ENCODE results near the gene IGFBPL1. TPM values are rescaled to one million over a fixed set of nuclear protein-coding genes. Genes with fewer than 3 reads are reported as not detected.
A peak's percentile ranks its signal among the peaks of the same experiment; 100 is the strongest.
"Not testable (repeated sequence)": the region's sequence is repeated elsewhere in the genome, so short reads cannot be mapped to it uniquely, and the experiment has no call there.

Gene IGFBPL1, protein sequence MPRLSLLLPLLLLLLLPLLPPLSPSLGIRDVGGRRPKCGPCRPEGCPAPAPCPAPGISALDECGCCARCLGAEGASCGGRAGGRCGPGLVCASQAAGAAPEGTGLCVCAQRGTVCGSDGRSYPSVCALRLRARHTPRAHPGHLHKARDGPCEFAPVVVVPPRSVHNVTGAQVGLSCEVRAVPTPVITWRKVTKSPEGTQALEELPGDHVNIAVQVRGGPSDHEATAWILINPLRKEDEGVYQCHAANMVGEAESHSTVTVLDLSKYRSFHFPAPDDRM
- not detected for polyA plus RNA-seq (2013)

DNA sequence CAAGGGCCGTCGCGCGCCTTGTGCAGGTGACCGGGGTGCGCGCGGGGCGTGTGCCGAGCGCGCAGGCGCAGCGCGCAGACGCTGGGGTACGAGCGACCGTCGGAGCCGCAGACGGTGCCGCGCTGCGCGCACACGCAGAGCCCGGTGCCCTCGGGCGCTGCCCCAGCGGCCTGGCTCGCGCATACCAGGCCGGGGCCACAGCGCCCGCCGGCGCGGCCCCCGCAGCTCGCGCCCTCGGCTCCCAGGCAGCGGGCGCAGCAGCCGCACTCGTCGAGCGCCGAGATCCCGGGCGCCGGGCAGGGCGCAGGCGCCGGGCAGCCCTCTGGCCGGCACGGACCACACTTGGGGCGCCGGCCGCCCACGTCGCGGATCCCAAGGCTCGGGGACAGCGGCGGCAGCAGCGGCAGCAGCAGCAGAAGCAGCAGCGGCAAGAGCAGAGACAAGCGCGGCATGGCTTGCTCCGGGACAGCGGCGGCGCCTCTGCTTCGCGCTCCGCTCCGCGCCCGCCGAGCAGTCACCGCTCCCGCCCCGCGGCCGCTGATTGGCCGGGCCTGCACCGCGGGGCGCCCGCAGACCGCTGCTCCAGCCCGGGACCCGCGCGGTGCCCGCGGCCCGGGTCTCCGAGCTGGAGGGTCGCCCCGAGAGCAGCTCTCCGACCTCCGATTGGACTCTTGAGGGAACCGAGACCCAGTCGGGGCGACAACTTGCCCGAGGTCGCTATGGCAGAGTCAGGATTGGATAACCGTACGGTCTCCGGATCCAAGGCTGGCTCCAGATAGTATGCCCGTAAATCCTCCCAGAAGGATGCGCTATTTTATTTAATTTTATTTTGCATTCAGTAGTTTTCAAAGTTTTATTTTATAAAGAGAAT is at the start of gene IGFBPL1:
Gene IGFBPL1, minus strand, starts transcription at position 482 of the 871 bp plus-strand sequence. Its CDS starts 30 bp downstream, at position 452.
- 2% methylated on average over 65 of the region's 115 CpGs for WGBS (ENCODE audit: insufficient coverage)
- CTCF ChIA-PET, result interaction anchor here (1.3 kb wide), 1 partner anchor 14 kb away, joined by 3 read pairs; no protein-coding TSS in a partner anchor

DNA sequence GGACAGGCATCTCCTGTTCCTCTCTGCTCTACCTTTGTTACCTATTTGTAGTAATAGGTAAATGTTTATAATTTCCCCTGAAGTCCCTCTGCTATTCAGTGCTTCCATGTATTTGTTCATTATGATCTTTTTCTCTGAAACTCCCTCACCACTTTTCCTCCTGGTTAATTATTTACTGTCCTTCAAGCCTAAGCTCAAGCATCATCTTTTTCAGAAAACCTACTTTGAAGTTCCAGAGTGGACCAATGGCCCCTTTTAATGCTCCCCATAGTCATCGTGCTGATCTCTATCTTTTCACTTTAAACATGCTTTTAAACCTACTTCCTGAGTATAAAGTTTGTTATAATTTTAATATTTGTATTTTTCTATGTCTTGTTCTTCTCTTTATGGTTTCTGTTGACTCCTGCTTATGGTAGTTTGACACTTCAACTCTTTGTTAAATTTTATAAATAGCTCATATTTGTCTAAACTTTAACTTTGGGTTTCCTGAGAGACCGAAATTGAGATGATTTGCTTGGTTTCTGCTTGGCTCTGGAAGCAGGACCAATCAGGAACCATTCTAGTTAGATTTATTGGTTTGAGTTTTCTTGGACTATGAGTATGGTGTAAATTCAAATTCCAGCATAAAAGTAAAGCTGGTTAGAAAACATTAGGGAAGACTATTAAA is 48.5 kb upstream of the IGFBPL1 start:
- H3K27me3 ChIP-seq (replicated peaks in 2 of 5; ENCODE audit: control insufficient read depth in 4 of 5, insufficient read depth in 5 of 5, low read length in 4 of 5); DNase-seq; H3K27ac ChIP-seq (ENCODE audit: insufficient read depth in 1 of 2, low read depth in 1 of 2, low read length in 2 of 2, poor library complexity in 1 of 2, severe bottlenecking in 2 of 2); H3K9me3 ChIP-seq (ENCODE audit: control extremely low read depth in 1 of 5, control insufficient read depth in 4 of 5, insufficient read depth in 2 of 5, low read depth in 1 of 5, low read length in 4 of 5); H3K36me3 ChIP-seq (ENCODE audit: control insufficient read depth in 4 of 4, insufficient read depth in 4 of 4, low read length in 3 of 4); CTCF ChIA-PET; H3K4me3 ChIP-seq (ENCODE audit: control insufficient read depth in 1 of 7, extremely low read depth in 1 of 7, insufficient read depth in 4 of 7, low read depth in 2 of 7, low read length in 6 of 7); H3K4me1 ChIP-seq (ENCODE audit: control extremely low read depth in 1 of 4, control insufficient read depth in 4 of 4, insufficient read depth in 4 of 4, low read length in 3 of 4): not testable (repeated sequence)
- no CpG with 5 or more reads among the region's 2 CpGs for WGBS (ENCODE audit: insufficient coverage)
- POLR2A ChIA-PET, result interaction anchor here (0.6 kb wide), 1 partner anchor 742 kb away, joined by 3 read pairs; no protein-coding TSS in a partner anchor

More for the DNA sequence above, at the start of gene IGFBPL1:
- peaks cover 19 to 44% (median 22%) of the 10 kb centered on the region in 5 experiments for H3K27me3 ChIP-seq (replicated peaks in 2 of 5; ENCODE audit: control insufficient read depth in 4 of 5, insufficient read depth in 5 of 5, low read length in 4 of 5)
- no peaks in the 10 kb centered on the region for H3K36me3 ChIP-seq (ENCODE audit: control insufficient read depth in 4 of 4, insufficient read depth in 4 of 4, low read length in 3 of 4)
- H3K9me3 ChIP-seq (ENCODE audit: control extremely low read depth in 1 of 5, control insufficient read depth in 4 of 5, insufficient read depth in 2 of 5, low read depth in 1 of 5, low read length in 4 of 5), result no peaks in the 10 kb centered on the region
- DNase-seq, result peak; percentile 29 to 60 (median 51)
- POLR2A ChIA-PET, result no interaction called here
- no peak within 1 kb of the TSS for H3K27ac ChIP-seq (ENCODE audit: insufficient read depth in 1 of 2, low read depth in 1 of 2, low read length in 2 of 2, poor library complexity in 1 of 2, severe bottlenecking in 2 of 2)
- peak within 1 kb of the TSS; percentile 10 to 67 (median 44) for H3K4me3 ChIP-seq (ENCODE audit: control insufficient read depth in 1 of 7, extremely low read depth in 1 of 7, insufficient read depth in 4 of 7, low read depth in 2 of 7, low read length in 6 of 7)
- H3K4me1 ChIP-seq (ENCODE audit: control extremely low read depth in 1 of 4, control insufficient read depth in 4 of 4, insufficient read depth in 4 of 4, low read length in 3 of 4), result peaks cover 0 to 12% (median 11%) of the 10 kb centered on the region in 4 experiments

DNA sequence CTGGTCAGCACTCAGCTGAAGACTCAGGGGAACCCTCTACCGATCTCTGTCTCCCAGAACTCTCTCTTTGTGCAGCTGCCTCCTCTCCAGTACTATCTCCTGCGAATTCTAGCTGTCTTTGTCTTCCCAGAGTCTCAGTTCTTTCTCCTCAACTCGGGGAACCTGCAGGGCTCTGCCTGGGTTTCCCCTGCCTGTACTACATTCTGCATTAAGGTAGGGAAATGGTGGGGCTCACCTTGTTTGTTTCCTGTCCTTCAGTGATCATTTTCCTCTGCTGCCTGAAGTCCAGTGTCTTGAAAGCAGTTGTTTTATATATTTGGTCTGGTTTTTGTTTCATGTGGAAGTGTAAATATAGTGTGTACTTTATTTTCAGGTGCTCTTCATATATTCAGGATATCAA is 43.1 kb upstream of the IGFBPL1 start:
- 90% methylated on average over 2 of the region's 3 CpGs for WGBS (ENCODE audit: insufficient coverage)
- Histone ChIP-seq H3K27me3 (replicated peaks in 2 of 5; ENCODE audit: control insufficient read depth in 4 of 5, insufficient read depth in 5 of 5, low read length in 4 of 5) (no peaks in the 10 kb centered on the region), H3K27ac (ENCODE audit: insufficient read depth in 1 of 2, low read depth in 1 of 2, low read length in 2 of 2, poor library complexity in 1 of 2, severe bottlenecking in 2 of 2) (no peak overlapping the region), H3K36me3 (ENCODE audit: control insufficient read depth in 4 of 4, insufficient read depth in 4 of 4, low read length in 3 of 4) (peaks cover 0 to 4% (median 0%) of the 10 kb centered on the region in 4 experiments), H3K9me3 (ENCODE audit: control extremely low read depth in 1 of 5, control insufficient read depth in 4 of 5, insufficient read depth in 2 of 5, low read depth in 1 of 5, low read length in 4 of 5) (peaks cover 0 to 5% (median under 1%) of the 10 kb centered on the region in 5 experiments), H3K4me1 (ENCODE audit: control extremely low read depth in 1 of 4, control insufficient read depth in 4 of 4, insufficient read depth in 4 of 4, low read length in 3 of 4) (no peaks in the 10 kb centered on the region), H3K4me3 (ENCODE audit: control insufficient read depth in 1 of 7, extremely low read depth in 1 of 7, insufficient read depth in 4 of 7, low read depth in 2 of 7, low read length in 6 of 7) (no peak overlapping the region)
- no peak for DNase-seq
- ChIA-PET POLR2A (no interaction called here), CTCF (no interaction called here)

DNA sequence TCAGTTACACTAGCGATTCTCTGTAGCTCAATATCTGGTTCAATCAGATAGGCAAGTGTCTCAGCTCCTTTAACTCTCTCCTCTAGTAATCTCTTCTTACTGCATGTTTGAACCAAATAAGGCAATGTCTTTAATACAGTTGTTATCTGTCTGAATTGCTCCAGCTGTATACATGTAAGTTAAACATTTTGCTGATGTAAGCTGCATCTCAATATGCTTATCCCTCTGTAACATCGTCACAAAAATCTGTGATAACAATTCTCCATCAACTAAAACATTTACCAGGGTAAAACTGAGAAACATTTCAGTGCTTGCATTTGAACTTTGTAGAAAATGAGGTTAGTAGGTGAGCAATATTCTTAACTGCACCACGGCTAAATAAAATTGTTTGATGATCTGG is 29.6 kb upstream of the IGFBPL1 start:
- WGBS (ENCODE audit: insufficient coverage), result 100% methylated on average over 1 of the region's 3 CpGs
- H3K27ac ChIP-seq (ENCODE audit: insufficient read depth in 1 of 2, low read depth in 1 of 2, low read length in 2 of 2, poor library complexity in 1 of 2, severe bottlenecking in 2 of 2), result no peak overlapping the region
- ChIA-PET POLR2A (no interaction called here), CTCF (interaction anchor here (0.7 to 1.0 kb wide), 2 partner anchors 18 to 41 kb away, joined by 3 read pairs; no protein-coding TSS in a partner anchor)
- DNase-seq, result no peak
- peaks cover 0 to 22% (median 2%) of the 10 kb centered on the region in 5 experiments for H3K9me3 ChIP-seq (ENCODE audit: control extremely low read depth in 1 of 5, control insufficient read depth in 4 of 5, insufficient read depth in 2 of 5, low read depth in 1 of 5, low read length in 4 of 5)
- H3K4me1 ChIP-seq (ENCODE audit: control extremely low read depth in 1 of 4, control insufficient read depth in 4 of 4, insufficient read depth in 4 of 4, low read length in 3 of 4), result no peaks in the 10 kb centered on the region
- H3K27me3 ChIP-seq (replicated peaks in 2 of 5; ENCODE audit: control insufficient read depth in 4 of 5, insufficient read depth in 5 of 5, low read length in 4 of 5), result peaks cover 0 to 3% (median 0%) of the 10 kb centered on the region in 5 experiments
- H3K4me3 ChIP-seq (ENCODE audit: control insufficient read depth in 1 of 7, extremely low read depth in 1 of 7, insufficient read depth in 4 of 7, low read depth in 2 of 7, low read length in 6 of 7), result no peak overlapping the region
- H3K36me3 ChIP-seq (ENCODE audit: control insufficient read depth in 4 of 4, insufficient read depth in 4 of 4, low read length in 3 of 4), result no peaks in the 10 kb centered on the region

DNA sequence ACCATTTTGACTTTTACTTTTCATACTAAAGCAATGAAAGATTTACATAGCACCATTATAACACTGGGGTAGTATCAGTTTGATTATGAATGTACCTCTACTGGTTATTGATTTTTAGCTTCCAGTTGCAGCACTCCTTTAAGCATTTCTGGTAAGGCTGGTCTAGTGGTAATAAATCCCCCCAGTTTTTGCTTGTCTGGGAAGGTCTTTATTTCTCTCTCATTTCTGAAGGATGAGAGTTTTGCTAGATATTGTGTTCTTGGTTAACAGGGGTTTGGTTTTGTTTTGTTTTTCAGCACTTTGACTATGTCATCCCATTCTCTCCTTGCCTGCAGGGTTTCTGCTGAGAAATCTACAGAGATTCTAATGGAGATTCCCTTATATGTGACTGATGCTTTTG is 26.9 kb upstream of the IGFBPL1 start:
- H3K4me1 ChIP-seq (ENCODE audit: control extremely low read depth in 1 of 4, control insufficient read depth in 4 of 4, insufficient read depth in 4 of 4, low read length in 3 of 4), result no peaks in the 10 kb centered on the region
- peaks cover 0 to 22% (median 2%) of the 10 kb centered on the region in 5 experiments for H3K9me3 ChIP-seq (ENCODE audit: control extremely low read depth in 1 of 5, control insufficient read depth in 4 of 5, insufficient read depth in 2 of 5, low read depth in 1 of 5, low read length in 4 of 5)
- no peaks in the 10 kb centered on the region for H3K36me3 ChIP-seq (ENCODE audit: control insufficient read depth in 4 of 4, insufficient read depth in 4 of 4, low read length in 3 of 4)
- ChIA-PET POLR2A (no interaction called here), CTCF (no interaction called here)
- H3K27me3 ChIP-seq (replicated peaks in 2 of 5; ENCODE audit: control insufficient read depth in 4 of 5, insufficient read depth in 5 of 5, low read length in 4 of 5), result no peaks in the 10 kb centered on the region
- H3K27ac ChIP-seq (ENCODE audit: insufficient read depth in 1 of 2, low read depth in 1 of 2, low read length in 2 of 2, poor library complexity in 1 of 2, severe bottlenecking in 2 of 2), result no peak overlapping the region
- DNase-seq, result no peak
- H3K4me3 ChIP-seq (ENCODE audit: control insufficient read depth in 1 of 7, extremely low read depth in 1 of 7, insufficient read depth in 4 of 7, low read depth in 2 of 7, low read length in 6 of 7), result no peak overlapping the region

DNA sequence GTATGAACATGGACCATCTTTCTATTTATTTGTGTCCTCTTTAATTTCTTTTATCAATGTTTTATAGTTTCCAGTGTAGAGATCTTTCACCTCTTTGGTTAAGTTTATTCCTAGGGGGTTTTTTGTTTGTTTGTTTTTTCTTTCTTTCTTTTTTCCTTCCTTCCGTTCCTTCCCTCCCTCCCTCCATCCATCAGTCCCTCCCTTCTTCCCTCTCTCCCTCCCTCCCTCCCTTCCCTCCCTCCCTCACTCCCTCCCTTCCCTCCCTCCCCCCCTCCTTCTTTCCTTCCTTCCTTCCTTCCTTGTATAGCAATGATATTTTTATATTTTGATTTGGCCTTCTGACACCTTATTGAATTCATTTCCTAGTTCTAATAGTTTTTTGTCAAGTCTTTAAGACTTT is 23.4 kb upstream of the IGFBPL1 start:
- no CpG with 5 or more reads among the region's 1 CpG for WGBS (ENCODE audit: insufficient coverage)
- ChIA-PET POLR2A (no interaction called here), CTCF (interaction anchor here (0.8 kb wide), 1 partner anchor 15 kb away, joined by 4 read pairs; no protein-coding TSS in a partner anchor)
- Histone ChIP-seq H3K36me3 (ENCODE audit: control insufficient read depth in 4 of 4, insufficient read depth in 4 of 4, low read length in 3 of 4) (no peaks in the 10 kb centered on the region), H3K27me3 (replicated peaks in 2 of 5; ENCODE audit: control insufficient read depth in 4 of 5, insufficient read depth in 5 of 5, low read length in 4 of 5) (no peaks in the 10 kb centered on the region), H3K9me3 (ENCODE audit: control extremely low read depth in 1 of 5, control insufficient read depth in 4 of 5, insufficient read depth in 2 of 5, low read depth in 1 of 5, low read length in 4 of 5) (peaks cover 0 to 22% (median 2%) of the 10 kb centered on the region in 5 experiments), H3K4me1 (ENCODE audit: control extremely low read depth in 1 of 4, control insufficient read depth in 4 of 4, insufficient read depth in 4 of 4, low read length in 3 of 4) (peaks cover 0 to 8% (median 6%) of the 10 kb centered on the region in 4 experiments), H3K27ac (ENCODE audit: insufficient read depth in 1 of 2, low read depth in 1 of 2, low read length in 2 of 2, poor library complexity in 1 of 2, severe bottlenecking in 2 of 2) (no peak overlapping the region), H3K4me3 (ENCODE audit: control insufficient read depth in 1 of 7, extremely low read depth in 1 of 7, insufficient read depth in 4 of 7, low read depth in 2 of 7, low read length in 6 of 7) (no peak overlapping the region)
- DNase-seq, result no peak

Measured in common myeloid progenitor, CD34-positive (primary cell).